ENCODE measurements around the gene PLOD3.

DNA sequence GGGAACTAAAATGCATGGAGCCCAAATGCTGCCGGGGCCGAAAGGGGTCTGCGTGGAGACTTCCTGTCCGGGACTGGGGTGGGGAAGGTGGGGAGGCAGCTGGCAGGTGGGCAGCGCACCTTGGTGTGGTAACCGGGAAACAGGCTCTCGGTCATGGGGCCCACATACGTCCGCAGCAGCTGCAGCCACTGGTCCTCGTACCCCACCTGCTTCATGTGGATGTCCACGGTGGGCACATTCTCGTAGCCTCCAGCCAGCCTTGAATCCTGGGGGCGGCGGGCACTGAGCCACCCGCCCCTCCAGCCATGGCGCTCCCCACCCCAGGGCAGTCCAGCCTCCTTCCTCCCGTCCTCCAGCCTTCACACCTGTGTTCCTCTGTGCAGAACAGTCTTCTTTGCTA lies 9.9 kb downstream of the PLOD3 start:
- TF ChIP-seq CTCF (IDR thresholded peaks at IDR 0.05; ENCODE audit: insufficient read depth, low read length, poor library complexity, severe bottlenecking) (no peak), EZH2phosphoT487 (conservative IDR thresholded peaks at IDR 0.05; ENCODE audit: low read length) (no peak)

Data from SU-DHL-6 (cell line).